ENCODE results near the gene NEAT1. TPM values are rescaled to one million over a fixed set of nuclear protein-coding genes. Genes with fewer than 3 reads are reported as not detected.

Gene NEAT1
- total and polyA plus RNA-seq, 9 of the 15 experiments (the other 6 are each of a cell fraction or from before 2014, with no cell fraction given) = 20.1 to 389 (median 62.8) TPM

GRCh38 chr11:65382033-65382803, 40.4 kb upstream of the NEAT1 start, which contains the start of gene SLC25A45 (continued):
- TF ChIP-seq, protein P1, sequence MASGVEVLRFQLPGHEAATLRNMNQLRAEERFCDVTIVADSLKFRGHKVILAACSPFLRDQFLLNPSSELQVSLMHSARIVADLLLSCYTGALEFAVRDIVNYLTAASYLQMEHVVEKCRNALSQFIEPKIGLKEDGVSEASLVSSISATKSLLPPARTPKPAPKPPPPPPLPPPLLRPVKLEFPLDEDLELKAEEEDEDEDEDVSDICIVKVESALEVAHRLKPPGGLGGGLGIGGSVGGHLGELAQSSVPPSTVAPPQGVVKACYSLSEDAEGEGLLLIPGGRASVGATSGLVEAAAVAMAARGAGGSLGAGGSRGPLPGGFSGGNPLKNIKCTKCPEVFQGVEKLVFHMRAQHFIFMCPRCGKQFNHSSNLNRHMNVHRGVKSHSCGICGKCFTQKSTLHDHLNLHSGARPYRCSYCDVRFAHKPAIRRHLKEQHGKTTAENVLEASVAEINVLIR (CRISPR knock-in tag; IDR thresholded peaks at IDR 0.05) = peak; percentile 38; the same call in 1 of the 2 replicates
- TF ChIP-seq HMGXB4 (CRISPR knock-in tag; IDR thresholded peaks at IDR 0.05) = 0 out of 2 replicates have a peak, but pooled peaks have one; percentile 78
- peak; percentile 22 for TF ChIP-seq E2F8 (IDR thresholded peaks at IDR 0.05; ENCODE audit: low read depth, partially characterized antibody)
- peak; percentile 38; the same call in 1 of the 2 replicates for TF ChIP-seq EHMT2 (IDR thresholded peaks at IDR 0.05)
- TF ChIP-seq HCFC1 (IDR thresholded peaks at IDR 0.05; ENCODE audit: low read depth, low read length) = peak; percentile 53
- TF ChIP-seq FOXP4 (CRISPR knock-in tag; IDR thresholded peaks at IDR 0.05; ENCODE audit: borderline replicate concordance) = peak; percentile 97; the same call in 1 of the 2 replicates
- no peak for TF ChIP-seq ZNF184 (CRISPR knock-in tag; IDR thresholded peaks at IDR 0.05)
- TF ChIP-seq ZNF586 (CRISPR knock-in tag; conservative IDR thresholded peaks at IDR 0.05) = no peak
- no peak for TF ChIP-seq NFYB (IDR thresholded peaks at IDR 0.05; ENCODE audit: extremely low read depth, insufficient read length)
- TF ChIP-seq RBBP5 (IDR thresholded peaks at IDR 0.05; ENCODE audit: borderline replicate concordance, insufficient read depth, low read length, poor library complexity, severe bottlenecking) = no peak
- TF ChIP-seq TFE3 (CRISPR knock-in tag; IDR thresholded peaks at IDR 0.05) = no peak; the same call in 1 of the 2 replicates
- TF ChIP-seq ZMIZ1 (IDR thresholded peaks at IDR 0.05; ENCODE audit: low read depth in 2 of 2, low read length in 2 of 2) = no peak

Measured in K562 (cell line).